ENCODE results near the gene GLRX3.

The GLRX3 gene

GRCh38 chr10:130215151-130215930 is 79.2 kb downstream of the GLRX3 start:
- no peak overlapping the region for H3K4me3 Mint-ChIP-seq
- no peaks in the 10 kb centered on the region for H3K27me3 Mint-ChIP-seq (ENCODE audit: low read depth, poor library complexity)
- TF ChIP-seq CTCF (IDR thresholded peaks at IDR 0.05), result no peak
- H3K4me1 Mint-ChIP-seq, result peaks cover 48% of the 10 kb centered on the region
- no peak overlapping the region for H3K27ac Mint-ChIP-seq
- H3K9me3 Mint-ChIP-seq, result no peaks in the 10 kb centered on the region
- no peaks in the 10 kb centered on the region for H3K36me3 Mint-ChIP-seq (ENCODE audit: low read depth)
- no peak for DNase-seq

DNA sequence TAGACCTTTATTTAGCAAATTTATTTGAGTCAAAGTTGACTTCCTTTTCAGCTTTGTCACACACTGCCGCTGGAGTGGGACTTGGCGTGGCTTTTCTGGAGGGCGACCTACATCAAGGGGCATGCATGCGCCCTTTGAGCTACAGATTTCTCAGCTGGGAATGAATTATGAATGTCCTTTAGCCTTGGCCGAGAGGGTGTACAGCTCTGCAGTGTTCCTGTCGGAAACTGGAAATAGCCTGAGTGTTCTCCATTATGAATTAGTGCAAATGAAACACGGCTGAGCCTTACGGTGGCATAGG is 79.7 kb downstream of the GLRX3 start:
- Mint-ChIP-seq H3K27me3 (ENCODE audit: low read depth, poor library complexity) (no peaks in the 10 kb centered on the region), H3K4me1 (peaks cover 43% of the 10 kb centered on the region), H3K36me3 (ENCODE audit: low read depth) (no peaks in the 10 kb centered on the region), H3K4me3 (no peak overlapping the region), H3K27ac (no peak overlapping the region), H3K9me3 (no peaks in the 10 kb centered on the region)
- no peak for DNase-seq
- no peak for TF ChIP-seq CTCF (IDR thresholded peaks at IDR 0.05)

DNA sequence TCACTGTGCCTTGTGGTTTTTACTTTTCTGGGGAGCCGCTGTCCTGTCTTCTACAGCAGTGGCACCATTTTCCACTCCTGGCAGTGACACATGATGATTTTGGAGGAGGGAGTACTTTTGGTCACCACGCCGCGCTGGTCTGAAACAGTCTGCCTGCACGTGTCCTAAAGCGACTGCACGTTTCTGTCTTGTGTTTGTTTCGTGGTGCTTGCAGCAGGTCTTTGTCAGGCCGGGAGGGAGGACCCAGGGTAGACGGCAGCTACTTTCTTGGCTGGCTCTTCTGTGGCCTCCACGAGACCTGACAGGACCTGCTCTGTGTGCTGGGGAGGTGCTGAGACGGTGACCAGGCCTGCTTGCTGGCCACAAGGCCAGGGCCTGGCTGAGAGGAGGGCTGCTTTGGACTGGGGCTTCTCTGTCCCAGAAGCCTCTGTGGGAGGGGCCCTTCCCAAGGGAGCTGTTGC is 82.0 kb downstream of the GLRX3 start:
- Mint-ChIP-seq H3K27me3 (ENCODE audit: low read depth, poor library complexity) (no peaks in the 10 kb centered on the region), H3K4me1 (peaks cover 19% of the 10 kb centered on the region), H3K4me3 (no peak overlapping the region), H3K27ac (peak overlapping the region; percentile 51), H3K9me3 (no peaks in the 10 kb centered on the region), H3K36me3 (ENCODE audit: low read depth) (no peaks in the 10 kb centered on the region)
- no peak for DNase-seq
- TF ChIP-seq CTCF (IDR thresholded peaks at IDR 0.05), result no peak

GRCh38 chr10:130218936-130219335 is 82.7 kb downstream of the GLRX3 start:
- TF ChIP-seq CTCF (IDR thresholded peaks at IDR 0.05), result no peak
- DNase-seq, result no peak
- no peak overlapping the region for H3K4me3 Mint-ChIP-seq

GRCh38 chr10:130220251-130221185 is 84.3 kb downstream of the GLRX3 start:
- H3K9me3 Mint-ChIP-seq, result no peaks in the 10 kb centered on the region
- peaks cover 9% of the 10 kb centered on the region for H3K4me1 Mint-ChIP-seq
- no peak for TF ChIP-seq CTCF (IDR thresholded peaks at IDR 0.05)
- no peaks in the 10 kb centered on the region for H3K36me3 Mint-ChIP-seq (ENCODE audit: low read depth)
- H3K27ac Mint-ChIP-seq, result peak overlapping the region; percentile 27
- H3K4me3 Mint-ChIP-seq, result no peak overlapping the region
- H3K27me3 Mint-ChIP-seq (ENCODE audit: low read depth, poor library complexity), result peaks cover 3% of the 10 kb centered on the region
- DNase-seq, result no peak

More at GRCh38 chr10:130218936-130219335, 82.7 kb downstream of the GLRX3 start:
- Mint-ChIP-seq H3K9me3 (no peaks in the 10 kb centered on the region), H3K36me3 (ENCODE audit: low read depth) (no peaks in the 10 kb centered on the region), H3K27ac (no peak overlapping the region), H3K4me1 (peaks cover 16% of the 10 kb centered on the region), H3K27me3 (ENCODE audit: low read depth, poor library complexity) (no peaks in the 10 kb centered on the region)
